ENCODE results near the gene ANAPC1.
"Not testable (repeated sequence)": the region's sequence is repeated elsewhere in the genome, so short reads cannot be mapped to it uniquely, and the experiment has no call there.

Gene ANAPC1

DNA sequence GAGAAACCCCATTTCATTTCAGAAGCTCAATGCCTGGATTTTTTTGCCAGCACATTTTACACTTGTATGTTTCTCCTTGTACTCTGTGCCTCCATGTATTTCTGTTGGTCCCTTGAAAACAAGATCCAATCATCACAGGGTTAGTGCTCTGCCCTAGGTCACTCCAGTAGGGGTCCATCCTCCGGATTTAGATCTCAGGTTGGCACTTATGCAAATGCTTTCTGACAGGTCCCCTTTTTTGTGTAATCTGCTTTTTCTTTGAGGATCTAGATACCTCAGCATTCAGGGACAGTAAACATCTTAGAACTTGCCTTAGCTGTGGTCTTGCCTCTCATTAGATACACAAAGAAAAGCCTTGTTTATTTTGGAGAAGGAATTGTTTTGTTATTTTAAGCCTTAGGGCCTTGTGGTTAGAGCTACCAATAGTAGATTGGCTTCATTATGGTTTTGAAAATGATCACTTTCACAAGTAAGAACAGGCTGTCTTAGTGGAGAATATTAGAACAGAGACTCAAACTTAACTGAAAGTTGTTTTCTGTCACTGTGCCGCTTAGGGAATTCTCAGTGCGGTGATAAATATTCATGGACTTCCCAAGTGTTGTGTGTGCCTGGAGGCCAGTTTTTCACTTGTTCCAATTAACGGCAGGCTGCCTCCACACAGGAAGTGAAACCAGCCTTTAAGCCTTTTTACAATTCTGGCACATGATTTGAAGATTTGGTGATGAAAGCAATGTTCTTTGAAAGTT lies 22.2 kb upstream of the ANAPC1 start:
- Histone ChIP-seq H3K36me3 (ENCODE audit: insufficient read depth, low read length) (no peaks in the 10 kb centered on the region), H3K4me1 (ENCODE audit: insufficient read depth, low read length) (peaks cover 20% of the 10 kb centered on the region), H3K27ac (ENCODE audit: low read length) (peak overlapping the region; percentile 70), H4K20me1 (ENCODE audit: insufficient read depth, low read length) (no peaks in the 10 kb centered on the region), H3K9ac (ENCODE audit: low read depth, low read length) (peak overlapping the region; percentile 35), H3K4me2 (ENCODE audit: insufficient read depth, low read length) (peak overlapping the region; percentile 43), H3K4me3 (ENCODE audit: low read depth in 1 of 2, low read length in 2 of 2) (no peak overlapping the region), H2AFZ (ENCODE audit: low read depth, low read length) (peak overlapping the region; percentile 78), H3K9me3 (ENCODE audit: insufficient read depth, low read length, severe bottlenecking) (no peaks in the 10 kb centered on the region), H3K27me3 (ENCODE audit: insufficient read depth, low read length, poor library complexity) (no peaks in the 10 kb centered on the region), H3K79me2 (ENCODE audit: insufficient read depth, low read length) (no peaks in the 10 kb centered on the region)
- TF ChIP-seq, protein P1, sequence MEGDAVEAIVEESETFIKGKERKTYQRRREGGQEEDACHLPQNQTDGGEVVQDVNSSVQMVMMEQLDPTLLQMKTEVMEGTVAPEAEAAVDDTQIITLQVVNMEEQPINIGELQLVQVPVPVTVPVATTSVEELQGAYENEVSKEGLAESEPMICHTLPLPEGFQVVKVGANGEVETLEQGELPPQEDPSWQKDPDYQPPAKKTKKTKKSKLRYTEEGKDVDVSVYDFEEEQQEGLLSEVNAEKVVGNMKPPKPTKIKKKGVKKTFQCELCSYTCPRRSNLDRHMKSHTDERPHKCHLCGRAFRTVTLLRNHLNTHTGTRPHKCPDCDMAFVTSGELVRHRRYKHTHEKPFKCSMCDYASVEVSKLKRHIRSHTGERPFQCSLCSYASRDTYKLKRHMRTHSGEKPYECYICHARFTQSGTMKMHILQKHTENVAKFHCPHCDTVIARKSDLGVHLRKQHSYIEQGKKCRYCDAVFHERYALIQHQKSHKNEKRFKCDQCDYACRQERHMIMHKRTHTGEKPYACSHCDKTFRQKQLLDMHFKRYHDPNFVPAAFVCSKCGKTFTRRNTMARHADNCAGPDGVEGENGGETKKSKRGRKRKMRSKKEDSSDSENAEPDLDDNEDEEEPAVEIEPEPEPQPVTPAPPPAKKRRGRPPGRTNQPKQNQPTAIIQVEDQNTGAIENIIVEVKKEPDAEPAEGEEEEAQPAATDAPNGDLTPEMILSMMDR (IDR thresholded peaks at IDR 0.05; ENCODE audit: borderline replicate concordance, extremely low read depth, low read length, poor library complexity, severe bottlenecking), result no peak
- TF ChIP-seq EZH2 (IDR thresholded peaks at IDR 0.05; ENCODE audit: borderline replicate concordance, low read depth, low read length, severe bottlenecking), result no peak
- DNase-seq, result no peak
- ATAC-seq (ENCODE audit: insufficient read depth, low read depth), result peak; percentile 53; the same call in 1 of the 3 replicates

DNA sequence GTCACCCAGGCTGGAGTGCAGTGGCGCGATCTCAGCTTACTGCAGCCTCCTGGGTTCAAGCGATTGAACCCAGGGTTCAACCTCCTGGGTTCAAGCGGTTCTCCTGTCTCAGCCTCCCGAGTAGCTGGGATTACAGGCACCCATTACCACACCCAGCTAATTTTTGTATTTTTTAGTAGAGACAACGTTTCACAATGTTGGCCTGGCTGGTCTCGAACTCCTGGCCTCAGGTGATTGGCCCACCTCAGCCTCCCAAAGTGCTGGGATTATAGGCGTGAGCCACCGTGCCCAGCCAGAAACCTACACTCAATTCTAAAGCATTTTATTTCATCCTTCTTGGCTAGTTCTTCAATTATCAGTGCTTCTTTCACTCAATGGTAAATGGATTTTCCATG lies 21.5 kb upstream of the ANAPC1 start:
- not testable (repeated sequence) for H3K36me3 ChIP-seq (ENCODE audit: insufficient read depth, low read length); H3K27me3 ChIP-seq (ENCODE audit: insufficient read depth, low read length, poor library complexity); H3K9ac ChIP-seq (ENCODE audit: low read depth, low read length); DNase-seq; H3K27ac ChIP-seq (ENCODE audit: low read length); H3K4me2 ChIP-seq (ENCODE audit: insufficient read depth, low read length); H2AFZ ChIP-seq (ENCODE audit: low read depth, low read length); H4K20me1 ChIP-seq (ENCODE audit: insufficient read depth, low read length); H3K4me3 ChIP-seq (ENCODE audit: low read depth in 1 of 2, low read length in 2 of 2); H3K9me3 ChIP-seq (ENCODE audit: insufficient read depth, low read length, severe bottlenecking); H3K79me2 ChIP-seq (ENCODE audit: insufficient read depth, low read length); ATAC-seq (ENCODE audit: insufficient read depth, low read depth)
- H3K4me1 ChIP-seq (ENCODE audit: insufficient read depth, low read length), result peaks cover 20% of the 10 kb centered on the region

DNA sequence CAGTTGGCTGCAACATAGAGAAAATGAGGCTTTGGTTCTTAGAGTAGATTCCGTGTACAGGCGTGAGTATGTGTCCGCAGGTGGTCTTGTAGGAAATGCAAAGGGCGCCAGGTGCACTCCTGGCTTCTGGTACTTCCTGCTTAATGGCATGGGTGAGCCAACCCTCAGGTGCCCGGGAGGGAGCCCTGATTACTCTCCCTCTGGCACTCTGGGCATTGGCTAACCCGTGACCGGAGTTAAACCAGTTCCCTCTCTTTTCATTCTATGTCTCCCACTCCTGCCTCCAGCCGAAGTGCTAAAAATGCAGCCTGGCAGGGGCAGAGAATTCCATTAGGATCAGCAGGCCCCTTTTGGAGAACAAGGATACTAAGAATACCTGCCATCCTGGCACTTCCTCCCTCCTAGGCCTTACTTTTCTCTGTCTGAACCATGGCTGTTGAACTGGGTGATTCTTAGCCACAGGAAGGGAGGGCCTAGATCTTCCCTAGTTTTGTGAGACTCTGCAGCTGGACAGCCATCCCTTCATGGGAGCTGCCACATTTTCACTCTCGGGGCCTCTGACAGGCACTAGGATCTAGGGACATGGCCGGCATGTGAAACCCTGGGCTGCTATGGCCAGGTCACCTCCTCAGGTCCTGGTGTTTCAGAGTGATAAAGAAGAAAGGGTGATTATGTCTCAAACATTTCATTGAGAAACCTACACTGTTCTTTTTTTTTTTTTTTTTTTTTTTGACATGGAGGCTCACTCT lies 20.9 kb upstream of the ANAPC1 start:
- Histone ChIP-seq H3K4me3 (ENCODE audit: low read depth in 1 of 2, low read length in 2 of 2) (no peak overlapping the region), H3K27ac (ENCODE audit: low read length) (no peak overlapping the region), H3K27me3 (ENCODE audit: insufficient read depth, low read length, poor library complexity) (no peaks in the 10 kb centered on the region), H3K4me2 (ENCODE audit: insufficient read depth, low read length) (no peak overlapping the region), H4K20me1 (ENCODE audit: insufficient read depth, low read length) (no peaks in the 10 kb centered on the region), H3K36me3 (ENCODE audit: insufficient read depth, low read length) (no peaks in the 10 kb centered on the region), H3K9me3 (ENCODE audit: insufficient read depth, low read length, severe bottlenecking) (no peaks in the 10 kb centered on the region), H3K79me2 (ENCODE audit: insufficient read depth, low read length) (no peaks in the 10 kb centered on the region), H2AFZ (ENCODE audit: low read depth, low read length) (no peak overlapping the region), H3K4me1 (ENCODE audit: insufficient read depth, low read length) (peaks cover 20% of the 10 kb centered on the region), H3K9ac (ENCODE audit: low read depth, low read length) (no peak overlapping the region)
- ATAC-seq (ENCODE audit: insufficient read depth, low read depth) (no peak), DNase-seq (no peak)
- no peak for TF ChIP-seq EZH2 (IDR thresholded peaks at IDR 0.05; ENCODE audit: borderline replicate concordance, low read depth, low read length, severe bottlenecking)
- TF ChIP-seq, protein P1 (IDR thresholded peaks at IDR 0.05; ENCODE audit: borderline replicate concordance, extremely low read depth, low read length, poor library complexity, severe bottlenecking), result no peak

DNA sequence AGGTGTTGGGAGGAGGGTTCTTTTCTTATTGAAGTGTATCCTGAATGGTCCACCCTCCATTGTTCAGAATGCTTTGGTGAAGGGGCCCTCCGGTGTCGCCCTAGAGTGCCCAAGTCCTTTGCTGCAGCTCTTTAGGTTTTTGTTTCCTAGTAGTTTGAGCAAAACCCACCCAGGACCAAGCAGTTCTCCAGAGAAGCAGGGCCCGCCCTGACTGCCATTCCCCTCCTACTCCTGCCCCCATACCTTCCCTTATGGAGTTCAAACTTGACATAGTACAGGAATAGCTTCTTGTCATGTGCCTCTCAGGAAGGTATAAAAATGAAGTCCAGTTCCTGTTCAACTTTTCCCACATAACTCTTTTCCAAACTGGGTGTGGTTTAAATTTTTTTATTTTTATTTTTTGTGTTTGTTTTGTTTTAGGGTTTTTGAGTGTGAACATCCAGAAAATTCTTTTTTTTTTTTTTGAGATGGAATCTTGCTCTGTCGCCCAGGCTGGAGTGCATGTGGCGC lies 20.0 kb upstream of the ANAPC1 start:
- Histone ChIP-seq H3K27ac (ENCODE audit: low read length) (no peak overlapping the region), H3K4me2 (ENCODE audit: insufficient read depth, low read length) (no peak overlapping the region), H4K20me1 (ENCODE audit: insufficient read depth, low read length) (no peaks in the 10 kb centered on the region), H2AFZ (ENCODE audit: low read depth, low read length) (no peak overlapping the region), H3K36me3 (ENCODE audit: insufficient read depth, low read length) (no peaks in the 10 kb centered on the region), H3K4me1 (ENCODE audit: insufficient read depth, low read length) (peaks cover 22% of the 10 kb centered on the region), H3K79me2 (ENCODE audit: insufficient read depth, low read length) (no peaks in the 10 kb centered on the region), H3K9me3 (ENCODE audit: insufficient read depth, low read length, severe bottlenecking) (no peaks in the 10 kb centered on the region), H3K27me3 (ENCODE audit: insufficient read depth, low read length, poor library complexity) (no peaks in the 10 kb centered on the region), H3K9ac (ENCODE audit: low read depth, low read length) (no peak overlapping the region), H3K4me3 (ENCODE audit: low read depth in 1 of 2, low read length in 2 of 2) (no peak overlapping the region)
- DNase-seq, result no peak
- ATAC-seq (ENCODE audit: insufficient read depth, low read depth), result no peak
- no peak for TF ChIP-seq EZH2 (IDR thresholded peaks at IDR 0.05; ENCODE audit: borderline replicate concordance, low read depth, low read length, severe bottlenecking)
- TF ChIP-seq, protein P1 (IDR thresholded peaks at IDR 0.05; ENCODE audit: borderline replicate concordance, extremely low read depth, low read length, poor library complexity, severe bottlenecking), result no peak
